ENCODE data around the gene CHRM1. TPM values are rescaled to one million over a fixed set of nuclear protein-coding genes. Genes with fewer than 3 reads are reported as not detected.
"Not testable (repeated sequence)": the region's sequence is repeated elsewhere in the genome, so short reads cannot be mapped to it uniquely, and the experiment has no call there.

CHRM1 gene
- total RNA-seq, 5 donors from 2014 or later (not counting 1 experiment from before 2014, with no cell fraction given), result not detected

DNA sequence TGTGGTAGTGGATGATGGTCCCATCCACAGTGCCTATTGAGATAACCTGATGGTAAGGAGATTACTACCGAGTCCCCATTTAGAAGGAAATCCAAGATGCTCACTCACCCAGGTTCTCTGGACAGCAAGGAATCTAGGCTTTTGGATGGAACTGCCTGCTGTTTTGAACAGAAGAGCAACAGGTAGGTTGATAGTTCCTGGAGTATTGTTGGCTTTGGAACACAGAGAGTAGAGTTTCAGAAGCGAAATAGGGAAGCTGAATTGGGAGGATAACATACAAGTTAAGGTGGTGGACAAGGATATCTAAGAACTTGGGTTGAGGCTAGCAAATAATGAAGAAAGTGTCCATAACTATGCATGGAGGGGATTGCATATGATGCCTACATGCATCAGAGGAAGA, 36.0 kb upstream of the CHRM1 start:
- Histone ChIP-seq H3K4me1 (ENCODE audit: control insufficient read depth in 1 of 2, extremely low read depth in 1 of 2, insufficient read depth in 2 of 2, low read length in 2 of 2) (no peaks in the 10 kb centered on the region), H3K27ac (ENCODE audit: low read length) (no peak overlapping the region), H3K9me3 (no peaks in the 10 kb centered on the region), H3K36me3 (ENCODE audit: control insufficient read depth in 2 of 2, extremely low read depth in 1 of 2, insufficient read depth in 1 of 2, low read length in 1 of 2) (no peaks in the 10 kb centered on the region), H3K4me3 (ENCODE audit: control insufficient read depth in 1 of 2, extremely low read depth in 1 of 2, low read length in 1 of 2) (no peak overlapping the region), H3K27me3 (replicated peaks in 1 of 2; ENCODE audit: control insufficient read depth in 2 of 2, extremely low read depth in 1 of 2, insufficient read depth in 2 of 2, low read length in 1 of 2) (peaks cover 0 to 6% of the 10 kb centered on the region in 2 experiments)
- no peaks in the 10 kb centered on the region for H3K36me3 Mint-ChIP-seq
- POLR2A ChIA-PET, result no interaction called here
- WGBS (ENCODE audit: insufficient coverage), result 40% methylated on average over 1 of the region's 2 CpGs
- no peak overlapping the region for H3K27ac Mint-ChIP-seq
- CTCF ChIA-PET, result no interaction called here
- DNase-seq (no peak), ATAC-seq (replicated peaks in 1 of 4) (no peak)
- peaks cover 24 to 30% of the 10 kb centered on the region in 2 donors for H3K27me3 Mint-ChIP-seq
- no peaks in the 10 kb centered on the region for H3K9me3 Mint-ChIP-seq
- H3K4me1 Mint-ChIP-seq, result peaks cover 2 to 8% (median 5%) of the 10 kb centered on the region in 3 donors
- H3K4me3 Mint-ChIP-seq, result no peak overlapping the region

DNA sequence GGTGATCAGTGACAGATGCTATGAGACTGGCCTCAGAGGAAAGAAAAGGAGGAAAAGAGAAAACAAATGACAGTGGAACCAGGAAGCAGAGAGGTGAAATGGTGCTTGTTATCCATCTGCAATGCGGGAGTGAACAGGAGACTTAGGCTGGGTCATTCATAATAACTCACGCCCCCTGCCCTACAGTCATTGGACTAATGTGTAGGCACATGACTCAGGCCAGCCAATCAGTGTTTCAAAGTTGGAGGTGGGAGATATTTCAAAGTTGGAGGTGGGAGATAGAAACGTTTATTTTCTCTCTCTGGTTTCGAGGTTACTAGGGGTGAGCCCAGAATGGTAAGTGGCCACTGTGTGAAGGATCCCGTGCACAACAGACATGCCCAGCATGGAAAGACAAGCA, 33.3 kb upstream of the CHRM1 start:
- peaks cover 2 to 8% (median 5%) of the 10 kb centered on the region in 3 donors for H3K4me1 Mint-ChIP-seq
- POLR2A ChIA-PET, result no interaction called here
- H3K4me1 ChIP-seq (ENCODE audit: control insufficient read depth in 1 of 2, extremely low read depth in 1 of 2, insufficient read depth in 2 of 2, low read length in 2 of 2), result no peaks in the 10 kb centered on the region
- H3K9me3 ChIP-seq, result no peaks in the 10 kb centered on the region
- H3K4me3 ChIP-seq (ENCODE audit: control insufficient read depth in 1 of 2, extremely low read depth in 1 of 2, low read length in 1 of 2), result no peak overlapping the region
- CTCF ChIA-PET, result no interaction called here
- DNase-seq (no peak), ATAC-seq (replicated peaks in 1 of 4) (no peak)
- H3K27ac Mint-ChIP-seq, result no peak overlapping the region
- peaks cover 28 to 42% of the 10 kb centered on the region in 2 donors for H3K27me3 Mint-ChIP-seq
- no peaks in the 10 kb centered on the region for H3K36me3 ChIP-seq (ENCODE audit: control insufficient read depth in 2 of 2, extremely low read depth in 1 of 2, insufficient read depth in 1 of 2, low read length in 1 of 2)
- no peak overlapping the region for H3K4me3 Mint-ChIP-seq
- H3K27me3 ChIP-seq (replicated peaks in 1 of 2; ENCODE audit: control insufficient read depth in 2 of 2, extremely low read depth in 1 of 2, insufficient read depth in 2 of 2, low read length in 1 of 2), result peaks cover 0 to 13% of the 10 kb centered on the region in 2 experiments
- 63% methylated on average over 3 of the region's 5 CpGs for WGBS (ENCODE audit: insufficient coverage)
- H3K9me3 Mint-ChIP-seq, result no peaks in the 10 kb centered on the region
- H3K36me3 Mint-ChIP-seq, result no peaks in the 10 kb centered on the region
- H3K27ac ChIP-seq (ENCODE audit: low read length), result no peak overlapping the region

DNA sequence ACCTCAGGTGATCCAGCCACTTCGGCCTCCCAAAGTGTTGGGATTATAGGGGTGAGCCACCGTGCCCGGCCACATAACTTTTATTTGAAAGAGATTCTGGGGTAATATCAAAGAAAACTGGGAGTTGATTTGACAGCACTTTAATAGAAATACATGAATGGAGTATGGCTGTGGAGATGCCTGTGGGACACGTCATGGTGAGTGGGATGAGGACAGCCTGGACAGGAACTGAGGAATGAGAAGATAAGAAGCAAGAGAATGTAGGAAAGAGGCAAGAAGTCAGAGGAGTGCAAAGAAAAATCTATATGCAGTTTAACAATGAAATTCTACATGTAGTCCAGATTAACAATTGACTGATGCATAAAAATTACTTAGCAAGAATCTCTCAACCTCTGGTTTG, 32.6 kb upstream of the CHRM1 start:
- H3K27me3 Mint-ChIP-seq, result peaks cover 25 to 43% of the 10 kb centered on the region in 2 donors
- no peak for ATAC-seq (replicated peaks in 1 of 4)

DNA sequence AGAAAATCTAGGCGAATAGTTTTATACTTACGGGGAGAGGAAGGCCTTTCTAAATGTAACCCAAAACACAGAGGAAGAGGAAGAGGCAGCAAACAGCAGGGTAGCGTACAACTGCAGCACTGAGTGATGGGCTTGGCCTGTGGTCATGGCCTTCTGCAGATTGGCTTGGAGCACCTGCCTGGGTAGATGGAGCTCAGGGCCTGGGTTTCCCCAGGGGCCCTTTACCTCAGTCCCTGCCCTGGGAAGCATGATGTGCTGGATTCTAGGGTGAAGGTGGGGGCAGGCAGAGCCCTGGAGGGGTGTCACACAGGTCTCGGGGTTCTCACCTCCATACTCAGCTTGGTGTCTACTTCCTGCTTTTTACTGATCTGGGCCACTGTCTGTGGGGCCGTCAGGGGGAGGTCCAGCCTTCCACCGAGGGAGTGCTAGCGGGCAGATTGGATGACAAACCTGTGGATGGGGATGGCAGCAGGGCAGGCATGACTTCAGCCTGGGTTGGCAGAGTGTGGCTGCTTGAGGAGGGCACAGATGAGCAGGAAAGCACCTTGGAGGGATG, 27.7 kb upstream of the CHRM1 start:
- H3K27ac ChIP-seq (ENCODE audit: low read length), result no peak overlapping the region
- ChIA-PET POLR2A (no interaction called here), CTCF (no interaction called here)
- H3K4me1 ChIP-seq (ENCODE audit: control insufficient read depth in 1 of 2, extremely low read depth in 1 of 2, insufficient read depth in 2 of 2, low read length in 2 of 2), result no peaks in the 10 kb centered on the region
- H3K36me3 ChIP-seq (ENCODE audit: control insufficient read depth in 2 of 2, extremely low read depth in 1 of 2, insufficient read depth in 1 of 2, low read length in 1 of 2), result no peaks in the 10 kb centered on the region
- no peaks in the 10 kb centered on the region for H3K9me3 Mint-ChIP-seq
- no peaks in the 10 kb centered on the region for H3K4me1 Mint-ChIP-seq
- H3K4me3 ChIP-seq (ENCODE audit: control insufficient read depth in 1 of 2, extremely low read depth in 1 of 2, low read length in 1 of 2), result no peak overlapping the region
- WGBS (ENCODE audit: insufficient coverage), result 51% methylated on average over 4 of the region's 7 CpGs
- H3K27me3 Mint-ChIP-seq, result peaks cover 21 to 41% of the 10 kb centered on the region in 2 donors
- no peak overlapping the region for H3K27ac Mint-ChIP-seq
- no peak overlapping the region for H3K4me3 Mint-ChIP-seq
- no peak for ATAC-seq (replicated peaks in 1 of 4)
- no peaks in the 10 kb centered on the region for H3K9me3 ChIP-seq
- H3K27me3 ChIP-seq (replicated peaks in 1 of 2; ENCODE audit: control insufficient read depth in 2 of 2, extremely low read depth in 1 of 2, insufficient read depth in 2 of 2, low read length in 1 of 2), result peaks cover 0 to 30% of the 10 kb centered on the region in 2 experiments
- H3K36me3 Mint-ChIP-seq, result no peaks in the 10 kb centered on the region
- DNase-seq, result no peak

More for the DNA sequence above, 32.6 kb upstream of the CHRM1 start:
- CTCF ChIA-PET, result no interaction called here
- Histone ChIP-seq H3K36me3 (ENCODE audit: control insufficient read depth in 2 of 2, extremely low read depth in 1 of 2, insufficient read depth in 1 of 2, low read length in 1 of 2) (no peaks in the 10 kb centered on the region), H3K4me1 (ENCODE audit: control insufficient read depth in 1 of 2, extremely low read depth in 1 of 2, insufficient read depth in 2 of 2, low read length in 2 of 2) (no peaks in the 10 kb centered on the region), H3K9me3 (no peaks in the 10 kb centered on the region), H3K27ac (ENCODE audit: low read length) (no peak overlapping the region), H3K27me3 (replicated peaks in 1 of 2; ENCODE audit: control insufficient read depth in 2 of 2, extremely low read depth in 1 of 2, insufficient read depth in 2 of 2, low read length in 1 of 2) (peaks cover 0 to 15% of the 10 kb centered on the region in 2 experiments), H3K4me3 (ENCODE audit: control insufficient read depth in 1 of 2, extremely low read depth in 1 of 2, low read length in 1 of 2) (no peak overlapping the region)
- WGBS (ENCODE audit: insufficient coverage), result 64% methylated on average over 2 of the region's 4 CpGs
- no peak for DNase-seq
- Mint-ChIP-seq H3K4me1 (peaks cover 0 to 3% (median 2%) of the 10 kb centered on the region in 3 donors), H3K4me3 (no peak overlapping the region), H3K27ac (no peak overlapping the region), H3K36me3 (no peaks in the 10 kb centered on the region), H3K9me3 (no peaks in the 10 kb centered on the region)
- POLR2A ChIA-PET, result no interaction called here

DNA sequence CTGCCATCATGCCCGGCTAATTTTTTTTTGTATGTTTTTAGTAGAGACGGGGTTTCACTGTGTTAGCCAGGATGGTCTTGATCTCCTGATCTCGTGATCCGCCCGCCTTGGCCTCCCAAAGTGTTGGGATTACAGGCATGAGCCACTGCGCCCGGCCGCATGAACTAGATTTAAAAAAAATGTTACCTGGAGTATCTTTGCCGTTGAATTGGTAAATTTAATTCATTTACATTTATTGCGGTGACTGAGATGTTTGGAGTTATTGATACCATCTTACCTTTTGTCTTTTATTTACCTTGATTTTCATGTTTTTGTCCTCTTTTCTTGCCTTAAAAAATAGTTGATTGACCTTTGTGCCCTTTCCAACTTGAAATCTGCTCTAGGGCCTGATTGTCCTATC, 24.4 kb upstream of the CHRM1 start:
- H3K36me3 ChIP-seq (ENCODE audit: control insufficient read depth in 2 of 2, extremely low read depth in 1 of 2, insufficient read depth in 1 of 2, low read length in 1 of 2); ATAC-seq (replicated peaks in 1 of 4); H3K4me1 ChIP-seq (ENCODE audit: control insufficient read depth in 1 of 2, extremely low read depth in 1 of 2, insufficient read depth in 2 of 2, low read length in 2 of 2); H3K9me3 Mint-ChIP-seq; H3K4me1 Mint-ChIP-seq; POLR2A ChIA-PET; H3K4me3 ChIP-seq (ENCODE audit: control insufficient read depth in 1 of 2, extremely low read depth in 1 of 2, low read length in 1 of 2); H3K27ac ChIP-seq (ENCODE audit: low read length); DNase-seq; H3K27ac Mint-ChIP-seq; H3K36me3 Mint-ChIP-seq; H3K4me3 Mint-ChIP-seq; H3K9me3 ChIP-seq: not testable (repeated sequence)
- peaks cover 16 to 27% of the 10 kb centered on the region in 2 donors for H3K27me3 Mint-ChIP-seq
- WGBS (ENCODE audit: insufficient coverage), result 100% methylated on average over 1 of the region's 10 CpGs
- H3K27me3 ChIP-seq (replicated peaks in 1 of 2; ENCODE audit: control insufficient read depth in 2 of 2, extremely low read depth in 1 of 2, insufficient read depth in 2 of 2, low read length in 1 of 2), result peaks cover 0 to 29% of the 10 kb centered on the region in 2 experiments
- CTCF ChIA-PET, result interaction anchor here in 1 of 2 donors (0.7 kb wide), 1 partner anchor 1223 kb away, joined by 3 read pairs; no protein-coding TSS in a partner anchor

DNA sequence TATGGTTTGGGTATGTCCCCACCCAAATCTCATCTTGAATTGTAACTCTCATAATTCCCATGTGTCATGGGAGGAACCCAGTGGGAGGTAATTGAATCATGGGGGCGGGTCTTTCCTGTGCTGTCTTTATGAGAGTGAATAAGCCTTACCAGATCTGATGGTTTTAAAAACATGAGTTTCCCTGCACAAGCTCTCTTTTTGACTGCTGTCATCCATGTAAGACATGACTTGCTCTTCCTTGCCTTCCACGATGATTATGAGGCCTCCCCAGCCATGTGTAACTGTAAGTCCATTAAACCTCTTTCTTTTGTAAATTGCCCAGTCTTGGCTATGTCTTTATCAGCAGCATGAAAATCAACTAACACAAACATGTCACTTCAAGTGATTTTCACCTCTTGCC, 16.4 kb upstream of the CHRM1 start:
- H3K36me3 ChIP-seq (ENCODE audit: control insufficient read depth in 2 of 2, extremely low read depth in 1 of 2, insufficient read depth in 1 of 2, low read length in 1 of 2); H3K27ac Mint-ChIP-seq; H3K36me3 Mint-ChIP-seq; H3K27ac ChIP-seq (ENCODE audit: low read length); H3K4me1 Mint-ChIP-seq; DNase-seq; ATAC-seq (replicated peaks in 1 of 4); H3K9me3 Mint-ChIP-seq; H3K9me3 ChIP-seq; H3K4me1 ChIP-seq (ENCODE audit: control insufficient read depth in 1 of 2, extremely low read depth in 1 of 2, insufficient read depth in 2 of 2, low read length in 2 of 2); H3K4me3 Mint-ChIP-seq; H3K4me3 ChIP-seq (ENCODE audit: control insufficient read depth in 1 of 2, extremely low read depth in 1 of 2, low read length in 1 of 2); POLR2A ChIA-PET: not testable (repeated sequence)
- peaks cover 0 to 25% of the 10 kb centered on the region in 2 experiments for H3K27me3 ChIP-seq (replicated peaks in 1 of 2; ENCODE audit: control insufficient read depth in 2 of 2, extremely low read depth in 1 of 2, insufficient read depth in 2 of 2, low read length in 1 of 2)
- 83% methylated on average over 1 of the region's 2 CpGs for WGBS (ENCODE audit: insufficient coverage)
- CTCF ChIA-PET, result interaction anchor here in 1 of 2 donors (1.1 kb wide), 1 partner anchor 32 kb away, joined by 3 read pairs; no protein-coding TSS in a partner anchor
- H3K27me3 Mint-ChIP-seq, result peaks cover 0 to 10% of the 10 kb centered on the region in 2 donors

DNA sequence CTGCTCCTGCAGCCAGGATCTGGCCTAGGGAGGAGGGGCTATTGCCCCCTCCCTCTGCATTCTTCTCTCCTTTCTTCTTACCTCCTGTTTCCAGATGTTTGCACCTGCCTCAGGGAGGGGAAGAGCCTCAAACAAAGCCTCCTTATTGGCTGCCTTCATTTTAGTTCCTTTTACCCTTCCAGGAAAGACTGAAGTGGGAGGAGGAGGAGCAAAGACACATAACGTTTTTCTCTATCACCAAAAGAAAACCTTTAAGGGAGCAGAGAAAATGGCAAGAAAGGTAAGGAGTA, 13.3 kb upstream of the CHRM1 start:
- Mint-ChIP-seq H3K4me1 (no peaks in the 10 kb centered on the region), H3K27ac (no peak overlapping the region), H3K36me3 (no peaks in the 10 kb centered on the region), H3K4me3 (no peak overlapping the region), H3K9me3 (peaks cover 0 to 7% (median 3%) of the 10 kb centered on the region in 3 donors), H3K27me3 (peaks cover 24 to 32% of the 10 kb centered on the region in 2 donors)
- Histone ChIP-seq H3K27ac (ENCODE audit: low read length) (no peak overlapping the region), H3K27me3 (replicated peaks in 1 of 2; ENCODE audit: control insufficient read depth in 2 of 2, extremely low read depth in 1 of 2, insufficient read depth in 2 of 2, low read length in 1 of 2) (peaks cover 0 to 41% of the 10 kb centered on the region in 2 experiments), H3K4me3 (ENCODE audit: control insufficient read depth in 1 of 2, extremely low read depth in 1 of 2, low read length in 1 of 2) (no peak overlapping the region), H3K36me3 (ENCODE audit: control insufficient read depth in 2 of 2, extremely low read depth in 1 of 2, insufficient read depth in 1 of 2, low read length in 1 of 2) (no peaks in the 10 kb centered on the region), H3K4me1 (ENCODE audit: control insufficient read depth in 1 of 2, extremely low read depth in 1 of 2, insufficient read depth in 2 of 2, low read length in 2 of 2) (no peaks in the 10 kb centered on the region), H3K9me3 (no peaks in the 10 kb centered on the region)
- ATAC-seq (replicated peaks in 1 of 4), result no peak
- ChIA-PET CTCF (no interaction called here), POLR2A (no interaction called here)
- no CpG with 5 or more reads among the region's 1 CpG for WGBS (ENCODE audit: insufficient coverage)
- DNase-seq, result no peak

All from T-cell (primary cell).